HEK293 (cell line): ENCODE data around the gene ZNF532.

Experiments used
- CTCF ChIA-PET: fragments of 350-600 bp; formaldehyde crosslinking; extraction: SDS; loops from one replicate; lab custom pipeline; 2021; ENCODE audit warnings: antibody characterized with exemption; lab: Yijun Ruan, JAX
- POLR2A ChIA-PET: fragments of 300-600 bp; formaldehyde crosslinking; extraction: SDS; loops from one replicate; lab custom pipeline; 2020; ENCODE audit warnings: antibody characterized with exemption, inconsistent platforms; lab: Yijun Ruan, JAX
- H3K27ac ChIP-seq: fragments of 200-500 bp; sonication (Bioruptor generic); 2 replicates; pipeline ENCODE4 v1.5.1; 2014; ENCODE audit warnings: low read depth, low read length, control low read depth, inconsistent platforms; ENCODE audit errors: extremely low read depth
- H3K36me3 ChIP-seq, 2 experiments: fragments of 200-500 bp in 1 of 2; sonication (Bioruptor generic) in 1 of 2; 1 replicate in 1 of 2; 2 replicates in 1 of 2; pipeline ENCODE4 v1.5.1; 2014 to 2017; ENCODE audit warnings: inconsistent platforms in 2 of 2, low read length in 2 of 2; ENCODE audit not compliant: control insufficient read depth in 2 of 2, insufficient read depth in 1 of 2
- H3K4me1 ChIP-seq: fragments of 200-500 bp; sonication (Bioruptor generic); 2 replicates; pipeline ENCODE4 v1.5.1; 2014; ENCODE audit warnings: mild to moderate bottlenecking, low read length, inconsistent platforms; ENCODE audit not compliant: control insufficient read depth, insufficient read depth
- H3K4me3 ChIP-seq: 2 replicates; pipeline ENCODE4 v1.5.1; 2011; ENCODE audit warnings: low read depth, mild to moderate bottlenecking, control low read depth, low read length, moderate library complexity
- H3K9me3 ChIP-seq: fragments of 200-500 bp; sonication (Bioruptor generic); 2 replicates; pipeline ENCODE4 v1.5.1; 2014; ENCODE audit warnings: low read depth, low read length, inconsistent platforms; ENCODE audit not compliant: control insufficient read depth, insufficient read depth
- HOXA7 ChIP-seq: sonication (generic); formaldehyde crosslinking; IDR thresholded peaks from 2 replicates; pipeline ENCODE4 v1.8.1; 2022; ENCODE audit warnings: missing genetic modification reagents, borderline replicate concordance
- KLF1 ChIP-seq: fragments of 450-650 bp; formaldehyde crosslinking; IDR thresholded peaks from 2 replicates; pipeline ENCODE4 v1.5.1; 2016; ENCODE audit warnings: missing biosample characterization, missing genetic modification characterization
- KLF9 ChIP-seq: fragments of 450-650 bp; formaldehyde crosslinking; IDR thresholded peaks from 2 replicates; pipeline ENCODE4 v1.5.1; 2016; ENCODE audit warnings: missing biosample characterization, missing genetic modification characterization, low read depth
- MEIS1 ChIP-seq: sonication (generic); formaldehyde crosslinking; IDR thresholded peaks from 2 replicates; pipeline ENCODE4 v1.8.1; 2022; ENCODE audit warnings: missing genetic modification reagents, mild to moderate bottlenecking, borderline replicate concordance
- OVOL3 ChIP-seq: fragments of 450-650 bp; formaldehyde crosslinking; IDR thresholded peaks from 2 replicates; pipeline ENCODE4 v1.5.1; 2016; ENCODE audit warnings: missing biosample characterization, missing genetic modification characterization
- PRDM6 ChIP-seq: fragments of 450-650 bp; formaldehyde crosslinking; IDR thresholded peaks from 2 replicates; pipeline ENCODE4 v1.5.1; 2017; ENCODE audit warnings: missing biosample characterization, missing genetic modification characterization
- RBAK ChIP-seq: fragments of 450-650 bp; formaldehyde crosslinking; IDR thresholded peaks from 2 replicates; pipeline ENCODE4 v1.5.1; 2016; ENCODE audit warnings: missing biosample characterization, missing genetic modification characterization
- SETDB1 ChIP-seq: IDR thresholded peaks from one replicate; pipeline ENCODE4 v1.6.1; 2017; ENCODE audit warnings: mild to moderate bottlenecking, low read length, moderate library complexity, mixed read lengths; ENCODE audit not compliant: insufficient read length
- SP7 ChIP-seq: fragments of 450-650 bp; formaldehyde crosslinking; IDR thresholded peaks from 2 replicates; pipeline ENCODE4 v1.5.1; 2016; ENCODE audit warnings: missing biosample characterization, missing genetic modification characterization
- YY2 ChIP-seq: fragments of 450-650 bp; formaldehyde crosslinking; IDR thresholded peaks from 2 replicates; pipeline ENCODE4 v1.5.1; 2016; ENCODE audit warnings: missing biosample characterization, missing genetic modification characterization
- ZBTB1 ChIP-seq: fragments of 450-650 bp; formaldehyde crosslinking; IDR thresholded peaks from 2 replicates; pipeline ENCODE4 v1.5.1; 2016; ENCODE audit warnings: missing biosample characterization, missing genetic modification characterization
- ZBTB48 ChIP-seq: fragments of 450-650 bp; formaldehyde crosslinking; IDR thresholded peaks from 2 replicates; pipeline ENCODE4 v1.5.1; 2016; ENCODE audit warnings: missing biosample characterization, missing genetic modification characterization
- ZNF146 ChIP-seq: fragments of 450-650 bp; formaldehyde crosslinking; IDR thresholded peaks from 2 replicates; pipeline ENCODE4 v1.5.1; 2016; ENCODE audit warnings: missing biosample characterization, missing genetic modification characterization
- ZNF157 ChIP-seq: fragments of 450-650 bp; formaldehyde crosslinking; IDR thresholded peaks from 2 replicates; pipeline ENCODE4 v1.5.1; 2016; ENCODE audit warnings: missing biosample characterization, missing genetic modification characterization
- ZNF18 ChIP-seq: fragments of 450-650 bp; formaldehyde crosslinking; IDR thresholded peaks from 2 replicates; pipeline ENCODE4 v1.5.1; 2016; ENCODE audit warnings: missing biosample characterization, missing genetic modification characterization
- ZNF2 ChIP-seq: fragments of 450-650 bp; formaldehyde crosslinking; IDR thresholded peaks from 2 replicates; pipeline ENCODE4 v1.5.1; 2016; ENCODE audit warnings: missing biosample characterization, missing genetic modification characterization
- ZNF221 ChIP-seq: fragments of 450-650 bp; formaldehyde crosslinking; IDR thresholded peaks from 2 replicates; pipeline ENCODE4 v1.5.1; 2017; ENCODE audit warnings: missing biosample characterization, missing genetic modification characterization, borderline replicate concordance
- ZNF302 ChIP-seq: fragments of 450-650 bp; formaldehyde crosslinking; IDR thresholded peaks from 2 replicates; pipeline ENCODE4 v1.5.1; 2016; ENCODE audit warnings: missing biosample characterization, missing genetic modification characterization, low read depth
- ZNF366 ChIP-seq: fragments of 450-650 bp; formaldehyde crosslinking; conservative IDR thresholded peaks from 2 replicates; pipeline ENCODE4 v1.5.1; 2016; ENCODE audit warnings: missing biosample characterization, missing genetic modification characterization
- ZNF394 ChIP-seq: fragments of 450-650 bp; formaldehyde crosslinking; IDR thresholded peaks from 2 replicates; pipeline ENCODE4 v1.5.1; 2016; ENCODE audit warnings: missing biosample characterization, missing genetic modification characterization, mild to moderate bottlenecking, moderate library complexity, borderline replicate concordance
- ZNF423 ChIP-seq: fragments of 450-650 bp; formaldehyde crosslinking; IDR thresholded peaks from 2 replicates; pipeline ENCODE4 v1.5.1; 2016; ENCODE audit warnings: missing biosample characterization, missing genetic modification characterization
- ZNF549 ChIP-seq: fragments of 450-650 bp; IDR thresholded peaks from 2 replicates; pipeline ENCODE4 v1.5.1; 2018; ENCODE audit warnings: missing biosample characterization, missing genetic modification characterization, mild to moderate bottlenecking, inconsistent platforms, moderate library complexity
- ZNF610 ChIP-seq: fragments of 450-650 bp; formaldehyde crosslinking; IDR thresholded peaks from 2 replicates; pipeline ENCODE4 v1.5.1; 2016; ENCODE audit warnings: missing biosample characterization, missing genetic modification characterization, borderline replicate concordance
- ZNF639 ChIP-seq: fragments of 450-650 bp; formaldehyde crosslinking; IDR thresholded peaks from 2 replicates; pipeline ENCODE4 v1.5.1; 2016; ENCODE audit warnings: missing biosample characterization, missing genetic modification characterization
- ZNF654 ChIP-seq: fragments of 450-650 bp; formaldehyde crosslinking; IDR thresholded peaks from 2 replicates; pipeline ENCODE4 v1.5.1; 2016; ENCODE audit warnings: low read depth, missing biosample characterization, missing genetic modification characterization
- ZNF664 ChIP-seq: fragments of 450-650 bp; formaldehyde crosslinking; IDR thresholded peaks from 2 replicates; pipeline ENCODE4 v1.5.1; 2016; ENCODE audit warnings: missing biosample characterization, missing genetic modification characterization
- ZNF76 ChIP-seq: fragments of 450-650 bp; formaldehyde crosslinking; IDR thresholded peaks from 2 replicates; pipeline ENCODE4; 2016; ENCODE audit warnings: low read depth, missing biosample characterization, missing genetic modification characterization, borderline replicate concordance
- ZNF776 ChIP-seq: fragments of 450-650 bp; formaldehyde crosslinking; IDR thresholded peaks from 2 replicates; pipeline ENCODE4 v1.5.0; 2017; ENCODE audit warnings: missing biosample characterization, missing genetic modification characterization, borderline replicate concordance
- ZNF777 ChIP-seq: fragments of 450-650 bp; formaldehyde crosslinking; IDR thresholded peaks from 2 replicates; pipeline ENCODE4 v1.5.1; 2017; ENCODE audit warnings: missing biosample characterization, missing genetic modification characterization, borderline replicate concordance

Gene ZNF532

GRCh38 chr18:58843688-58844035, 21.0 kb upstream of the ZNF532 start:
- no peaks in the 10 kb centered on the region for H3K4me1 ChIP-seq

GRCh38 chr18:58844871-58845270, 19.8 kb upstream of the ZNF532 start:
- Histone ChIP-seq H3K4me3 (no peak overlapping the region), H3K9me3 (no peaks in the 10 kb centered on the region), H3K36me3 (no peaks in the 10 kb centered on the region), H3K4me1 (no peaks in the 10 kb centered on the region), H3K27ac (no peak overlapping the region)
- TF ChIP-seq ZNF610 (tag by site-specific recombination), result no peak
- TF ChIP-seq ZNF76, result no peak
- no peak for TF ChIP-seq ZNF654
- no peak for TF ChIP-seq YY2 (tag by site-specific recombination)
- TF ChIP-seq ZNF423, result no peak
- TF ChIP-seq ZNF664 (tag by site-specific recombination), result no peak
- no peak for TF ChIP-seq ZNF18 (tag by site-specific recombination)
- no peak for TF ChIP-seq MEIS1 (CRISPR knock-in tag)
- TF ChIP-seq ZNF777 (tag by site-specific recombination), result no peak
- no peak for TF ChIP-seq ZNF302 (tag by site-specific recombination)
- no peak for TF ChIP-seq ZNF776 (tag by site-specific recombination)
- no peak for TF ChIP-seq ZNF366
- TF ChIP-seq KLF1 (tag by site-specific recombination), result no peak
- TF ChIP-seq ZNF394 (tag by site-specific recombination), result no peak
- TF ChIP-seq ZNF639 (tag by site-specific recombination), result no peak
- ChIA-PET CTCF (no interaction called here), POLR2A (no interaction called here)

More at GRCh38 chr18:58843688-58844035, 21.0 kb upstream of the ZNF532 start:
- POLR2A ChIA-PET, result no interaction called here
- H3K4me3 ChIP-seq, result no peak overlapping the region
- CTCF ChIA-PET, result interaction anchor here (0.9 kb wide), 1 partner anchor 227 kb away, joined by 3 read pairs; no protein-coding TSS in a partner anchor
- TF ChIP-seq SP7 (tag by site-specific recombination) (0 out of 2 replicates have a peak, but pooled peaks have one; percentile 33), KLF9 (tag by site-specific recombination) (no peak), KLF1 (tag by site-specific recombination) (peak; percentile 83)
- TF ChIP-seq, all 188 proteins: peak for 2
- no peaks in the 10 kb centered on the region for H3K36me3 ChIP-seq
- H3K27ac ChIP-seq, result no peak overlapping the region
- no peaks in the 10 kb centered on the region for H3K9me3 ChIP-seq

- POLR2A ChIA-PET, result interaction anchor here (0.7 kb wide), 1 partner anchor 121 kb away, joined by 5 read pairs; no protein-coding TSS in a partner anchor
- CTCF ChIA-PET, result no interaction called here
- Histone ChIP-seq H3K9me3 (no peaks in the 10 kb centered on the region), H3K4me1 (no peaks in the 10 kb centered on the region; the same call in 1 of the 2 replicates), H3K4me3 (no peak overlapping the region), H3K36me3 (no peaks in the 10 kb centered on the region), H3K27ac (no peak overlapping the region)
- TF ChIP-seq ZNF221 (tag by site-specific recombination), result no peak
- no peak for TF ChIP-seq ZBTB1 (tag by site-specific recombination)
- TF ChIP-seq SETDB1, result no peak
- no peak for TF ChIP-seq HOXA7 (CRISPR knock-in tag)
- no peak for TF ChIP-seq ZNF549
- TF ChIP-seq OVOL3 (tag by site-specific recombination), result no peak
- TF ChIP-seq ZNF2 (tag by site-specific recombination), result no peak
- TF ChIP-seq ZBTB48 (tag by site-specific recombination), result no peak
- TF ChIP-seq ZNF157 (tag by site-specific recombination), result no peak
- TF ChIP-seq PRDM6 (tag by site-specific recombination), result no peak
- TF ChIP-seq RBAK (tag by site-specific recombination), result no peak
- TF ChIP-seq ZNF146, result no peak
Measured at GRCh38 chr18:58845928-58846724, 18.6 kb upstream of the ZNF532 start.
